ENCODE results near the gene MYO18B. TPM values are rescaled to one million over a fixed set of nuclear protein-coding genes. Genes with fewer than 3 reads are reported as not detected.

The MYO18B gene
- total and polyA plus RNA-seq, 2 donors (not counting 1 experiment from before 2014, with no cell fraction given): 0.15 TPM; not detected in 1

DNA sequence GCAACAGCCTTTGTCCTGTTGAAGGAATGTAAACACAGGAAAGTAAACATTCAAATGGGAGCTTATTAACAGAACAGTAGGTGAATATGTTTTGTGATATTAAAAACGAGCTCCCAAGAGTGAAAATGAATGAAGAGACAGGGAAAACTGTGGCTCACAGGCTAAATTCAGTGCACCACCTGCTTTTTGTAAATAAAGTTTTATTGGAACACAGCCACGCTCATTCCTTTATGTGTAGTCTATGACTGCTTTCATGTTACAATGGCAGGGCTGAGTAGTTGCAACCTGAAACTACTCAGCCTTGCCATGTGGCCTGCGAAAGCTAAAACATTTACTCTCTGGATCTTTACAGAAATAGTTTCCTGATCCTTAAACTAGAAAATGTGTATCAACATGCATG is 136.9 kb downstream of the MYO18B start:
- H3K4me1 ChIP-seq (ENCODE audit: control insufficient read depth in 2 of 2, insufficient read depth in 2 of 2, low read length in 2 of 2): no peaks in the 10 kb centered on the region
- H3K9ac ChIP-seq (ENCODE audit: low read length): no peak overlapping the region
- Mint-ChIP-seq H3K27ac (no peak overlapping the region), H3K9me3 (ENCODE audit: insufficient read depth) (no peaks in the 10 kb centered on the region), H3K4me1 (no peaks in the 10 kb centered on the region), H3K4me3 (no peak overlapping the region), H3K27me3 (peaks cover 26% of the 10 kb centered on the region)
- TF ChIP-seq EZH2 (IDR thresholded peaks at IDR 0.05; ENCODE audit: borderline replicate concordance, insufficient read depth, low read depth, low read length, poor library complexity, severe bottlenecking) (no peak), CTCF (IDR thresholded peaks at IDR 0.05) (no peak)
- no peak overlapping the region for H3K27ac ChIP-seq (ENCODE audit: low read length in 2 of 2)
- no peaks in the 10 kb centered on the region for H3K79me2 ChIP-seq (ENCODE audit: control insufficient read depth, insufficient read depth, low read length)
- H4K20me1 ChIP-seq (ENCODE audit: control insufficient read depth, insufficient read depth, low read length, poor library complexity, severe bottlenecking): no peaks in the 10 kb centered on the region
- ChIA-PET POLR2A (no interaction called here), CTCF (no interaction called here)
- peaks cover 0 to 4% (median 0%) of the 10 kb centered on the region in 4 experiments for H3K27me3 ChIP-seq (replicated peaks in 1 of 4; ENCODE audit: control extremely low read depth in 1 of 4, control insufficient read depth in 3 of 4, insufficient read depth in 4 of 4, low read length in 3 of 4)
- DNase-seq: no peak
- H3K4me3 ChIP-seq (ENCODE audit: control extremely low read depth in 1 of 5, extremely low read depth in 1 of 5, insufficient read depth in 1 of 5, low read depth in 2 of 5, low read length in 4 of 5): no peak overlapping the region
- no peak for ATAC-seq (ENCODE audit: low read depth)
- no peaks in the 10 kb centered on the region for H3K36me3 ChIP-seq (replicated peaks in 1 of 2; ENCODE audit: control extremely low read depth in 1 of 2, control insufficient read depth in 1 of 2, extremely low read depth in 1 of 2, insufficient read depth in 2 of 2, low read length in 1 of 2)
- H3K9me3 ChIP-seq (ENCODE audit: control extremely low read depth in 1 of 3, control insufficient read depth in 2 of 3, insufficient read depth in 1 of 3, low read length in 2 of 3): no peaks in the 10 kb centered on the region
- whole genome bisulfite sequencing (ENCODE audit: insufficient coverage): 56% methylated on average over 2 of the region's 3 CpGs
- no peak overlapping the region for H2AFZ ChIP-seq (ENCODE audit: insufficient read depth, low read depth, low read length, poor library complexity, severe bottlenecking)
- intact Hi-C loops (cut with micrococcal nuclease): no loop called here
- H3K4me2 ChIP-seq (replicated peaks; ENCODE audit: low read depth, low read length, poor library complexity, severe bottlenecking): no peak overlapping the region

DNA sequence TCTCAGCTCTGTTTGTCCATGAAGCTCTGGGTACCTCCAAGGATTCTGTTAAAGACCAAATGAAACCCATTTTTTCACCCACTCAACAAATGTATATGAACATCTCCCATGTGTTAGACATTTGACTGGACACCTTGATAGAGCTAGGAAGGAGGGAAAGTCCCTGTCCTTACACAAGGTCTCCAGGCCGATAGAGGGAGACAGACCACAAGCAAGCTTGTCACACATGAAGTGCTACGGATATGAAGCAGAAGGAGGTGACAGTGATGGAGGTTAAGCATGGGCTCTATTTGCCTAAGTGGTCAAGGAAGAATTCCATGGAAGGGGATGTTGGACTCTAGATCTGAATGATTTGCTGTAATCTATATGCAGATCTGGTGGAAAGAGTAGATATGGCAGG is 138.5 kb downstream of the MYO18B start:
- no peak overlapping the region for H3K4me3 Mint-ChIP-seq
- no peaks in the 10 kb centered on the region for H3K9me3 Mint-ChIP-seq (ENCODE audit: insufficient read depth)
- no peaks in the 10 kb centered on the region for H3K9me3 ChIP-seq (ENCODE audit: control extremely low read depth in 1 of 3, control insufficient read depth in 2 of 3, insufficient read depth in 1 of 3, low read length in 2 of 3)
- no peak overlapping the region for H3K27ac ChIP-seq (ENCODE audit: low read length in 2 of 2)
- no peaks in the 10 kb centered on the region for H3K79me2 ChIP-seq (ENCODE audit: control insufficient read depth, insufficient read depth, low read length)
- ChIA-PET CTCF (no interaction called here), POLR2A (no interaction called here)
- no peaks in the 10 kb centered on the region for H3K4me1 ChIP-seq (ENCODE audit: control insufficient read depth in 2 of 2, insufficient read depth in 2 of 2, low read length in 2 of 2)
- peaks cover 31% of the 10 kb centered on the region for H3K27me3 Mint-ChIP-seq
- H3K4me3 ChIP-seq (ENCODE audit: control extremely low read depth in 1 of 5, extremely low read depth in 1 of 5, insufficient read depth in 1 of 5, low read depth in 2 of 5, low read length in 4 of 5): no peak overlapping the region
- H4K20me1 ChIP-seq (ENCODE audit: control insufficient read depth, insufficient read depth, low read length, poor library complexity, severe bottlenecking): no peaks in the 10 kb centered on the region
- no peak overlapping the region for H3K4me2 ChIP-seq (replicated peaks; ENCODE audit: low read depth, low read length, poor library complexity, severe bottlenecking)
- H2AFZ ChIP-seq (ENCODE audit: insufficient read depth, low read depth, low read length, poor library complexity, severe bottlenecking): no peak overlapping the region
- no peak for TF ChIP-seq EZH2 (IDR thresholded peaks at IDR 0.05; ENCODE audit: borderline replicate concordance, insufficient read depth, low read depth, low read length, poor library complexity, severe bottlenecking)
- no peak for TF ChIP-seq CTCF (IDR thresholded peaks at IDR 0.05)
- 80% methylated on average over 2 of the region's 2 CpGs for WGBS (ENCODE audit: insufficient coverage)
- H3K27me3 ChIP-seq (replicated peaks in 1 of 4; ENCODE audit: control extremely low read depth in 1 of 4, control insufficient read depth in 3 of 4, insufficient read depth in 4 of 4, low read length in 3 of 4): peaks cover 0 to 4% (median 0%) of the 10 kb centered on the region in 4 experiments
- DNase-seq: no peak
- H3K9ac ChIP-seq (ENCODE audit: low read length): no peak overlapping the region
- H3K27ac Mint-ChIP-seq: no peak overlapping the region
- no peak for ATAC-seq (ENCODE audit: low read depth)
- intact Hi-C loops (cut with micrococcal nuclease): no loop called here
- no peaks in the 10 kb centered on the region for H3K36me3 ChIP-seq (replicated peaks in 1 of 2; ENCODE audit: control extremely low read depth in 1 of 2, control insufficient read depth in 1 of 2, extremely low read depth in 1 of 2, insufficient read depth in 2 of 2, low read length in 1 of 2)
- no peaks in the 10 kb centered on the region for H3K4me1 Mint-ChIP-seq
